CD14-positive monocyte (primary cell): ENCODE results near the gene IDI1. TPM values are rescaled to one million over a fixed set of nuclear protein-coding genes. Genes with fewer than 3 reads are reported as not detected.

Source experiments
- DNase-seq, 3 donors: peaks; one replicate each; pipeline ENCODE4 v3.0.0-alpha.2; 2011 to 2022
- H2AFZ ChIP-seq: 2 replicates; pipeline ENCODE4 v1.6.0; 2012; ENCODE audit warnings: mild to moderate bottlenecking, low read depth, low read length, inconsistent platforms; ENCODE audit not compliant: insufficient read depth, poor library complexity, severe bottlenecking
- H3K27ac ChIP-seq, 2 donors: 1 replicate in 1 of 2; 2 replicates in 1 of 2; pipeline ENCODE4 v1.5.1; 2012 to 2013; ENCODE audit warnings: low read length in 2 of 2, control low read depth in 1 of 2, inconsistent platforms in 1 of 2, low read depth in 1 of 2, mild to moderate bottlenecking in 1 of 2
- H3K27me3 ChIP-seq, 2 donors: one replicate each; pipeline versions ENCODE4 v1.6.0 to v1.6.1; 2011 to 2013; ENCODE audit warnings: low read length in 2 of 2; ENCODE audit not compliant: control insufficient read depth in 2 of 2, insufficient read depth in 2 of 2
- H3K36me3 ChIP-seq, 2 donors: replicated peaks in 1 of 2; 1 replicate in 1 of 2; 2 replicates in 1 of 2; pipeline versions ENCODE4 v1.5.1 to v1.6.1; 2012 to 2013; ENCODE audit warnings: low read length in 2 of 2, control low read depth in 1 of 2, inconsistent platforms in 1 of 2, mild to moderate bottlenecking in 1 of 2; ENCODE audit not compliant: insufficient read depth in 2 of 2, control insufficient read depth in 1 of 2
- H3K4me1 ChIP-seq, 2 donors: 1 replicate in 1 of 2; 2 replicates in 1 of 2; pipeline versions ENCODE4 v1.5.1 to v1.6.1; 2012 to 2013; ENCODE audit warnings: low read length in 2 of 2, control low read depth in 1 of 2, inconsistent platforms in 1 of 2, mild to moderate bottlenecking in 1 of 2, moderate library complexity in 1 of 2; ENCODE audit not compliant: insufficient read depth in 2 of 2, control insufficient read depth in 1 of 2
- H3K4me2 ChIP-seq: replicated peaks from 2 replicates; pipeline ENCODE3; 2012; ENCODE audit warnings: low read length, moderate library complexity, mild to moderate bottlenecking; ENCODE audit not compliant: poor library complexity, severe bottlenecking; ENCODE audit errors: extremely low read depth
- H3K4me3 ChIP-seq, 3 experiments: fragments of 200-600 bp in 1 of 3; sonication (generic) in 1 of 3; replicated peaks in 1 of 3; 1 replicate in 2 of 3; 2 replicates in 1 of 3; pipeline ENCODE4 v1.5.1; 2011 to 2013; ENCODE audit warnings: low read length in 3 of 3, mild to moderate bottlenecking in 3 of 3, control low read depth in 2 of 3, low read depth in 2 of 3, inconsistent platforms in 1 of 3, moderate library complexity in 1 of 3
- H3K79me2 ChIP-seq: 2 replicates; pipeline ENCODE4 v1.6.0; 2012; ENCODE audit warnings: mild to moderate bottlenecking, control low read depth, inconsistent platforms, low read length, moderate library complexity; ENCODE audit not compliant: insufficient read depth
- H3K9ac ChIP-seq: 2 replicates; pipeline ENCODE4 v1.6.0; 2017; ENCODE audit warnings: low read length, mild to moderate bottlenecking; ENCODE audit not compliant: insufficient read depth, poor library complexity, severe bottlenecking
- H3K9me3 ChIP-seq, 2 donors: replicated peaks in 1 of 2; 1 replicate in 1 of 2; 2 replicates in 1 of 2; pipeline versions ENCODE4 v1.5.1 to v1.6.1; 2012 to 2013; ENCODE audit warnings: low read length in 2 of 2, control low read depth in 1 of 2; ENCODE audit not compliant: control insufficient read depth in 1 of 2, insufficient read depth in 1 of 2
- H4K20me1 ChIP-seq: 2 replicates; pipeline ENCODE4 v1.6.0; 2012; ENCODE audit warnings: mild to moderate bottlenecking, low read length, control low read depth, moderate library complexity; ENCODE audit not compliant: insufficient read depth
- H3K27ac Mint-ChIP-seq, 7 donors: one replicate each; pipeline ENCODE4 v1.8.0; 2020; ENCODE audit warnings: mild to moderate bottlenecking in 7 of 7, mixed read lengths in 7 of 7, moderate library complexity in 6 of 7, inconsistent platforms in 2 of 7
- H3K27me3 Mint-ChIP-seq, 3 donors: one replicate each; pipeline ENCODE4 v1.8.0; 2021 to 2022; ENCODE audit warnings: low read depth in 3 of 3, mild to moderate bottlenecking in 3 of 3, mixed read lengths in 3 of 3, moderate library complexity in 3 of 3, inconsistent platforms in 1 of 3
- H3K36me3 Mint-ChIP-seq, 2 donors: one replicate each; pipeline ENCODE4 v1.8.0; 2020; ENCODE audit warnings: mixed read lengths in 2 of 2, inconsistent platforms in 1 of 2, mild to moderate bottlenecking in 1 of 2
- H3K4me1 Mint-ChIP-seq: one replicate; pipeline ENCODE4 v1.8.0; 2020; ENCODE audit warnings: mild to moderate bottlenecking, mixed read lengths
- H3K4me3 Mint-ChIP-seq, 2 donors: one replicate each; pipeline ENCODE4 v1.8.0; 2020; ENCODE audit warnings: mild to moderate bottlenecking in 2 of 2, mixed read lengths in 2 of 2, moderate library complexity in 1 of 2
- H3K9me3 Mint-ChIP-seq, 7 donors: one replicate each; pipeline ENCODE4 v1.8.0; 2020 to 2022; ENCODE audit warnings: mixed read lengths in 7 of 7, mild to moderate bottlenecking in 6 of 7, moderate library complexity in 6 of 7, inconsistent platforms in 2 of 7
- WGBS: methylation state at CpG from one replicate; pipeline ENCODE4 v1.1.5; 2013; ENCODE audit warnings: missing lambda C conversion rate; ENCODE audit not compliant: insufficient coverage; 5-methylcytosine and 5-hydroxymethylcytosine counted together
- intact Hi-C, 2 donors: fragments of 100-400 bp; cut with micrococcal nuclease; formaldehyde crosslinking; loops; one replicate each; pipeline versions ENCODE4 v1.15.0 to v1.15.1; 2023
- polyA plus RNA-seq, 3 donors: library from polyadenylated mRNA; depleted of rRNA in 1 of 3; unstranded in 2 of 3; stranded (reverse) in 1 of 3; fragments of 300-500 nt in 2 of 3; fragments of >200 nt in 1 of 3; fragmentation: Illumina TruSeq in 2 of 3; gene quantifications; 1 replicate in 2 of 3; 2 replicates in 1 of 3; pipeline ENCODE4 v1.2.3, GENCODE V29; 2012 to 2021
- TF ChIP-seq, protein P1 (sequence below): fragments of 200-600 bp; IDR thresholded peaks from one replicate; pipeline ENCODE4 v1.8.0; 2022; ENCODE audit warnings: antibody characterized with exemption, mild to moderate bottlenecking

Gene IDI1
- polyA plus RNA-seq, 3 donors, result 35.0 to 139 (median 46.9) TPM

DNA sequence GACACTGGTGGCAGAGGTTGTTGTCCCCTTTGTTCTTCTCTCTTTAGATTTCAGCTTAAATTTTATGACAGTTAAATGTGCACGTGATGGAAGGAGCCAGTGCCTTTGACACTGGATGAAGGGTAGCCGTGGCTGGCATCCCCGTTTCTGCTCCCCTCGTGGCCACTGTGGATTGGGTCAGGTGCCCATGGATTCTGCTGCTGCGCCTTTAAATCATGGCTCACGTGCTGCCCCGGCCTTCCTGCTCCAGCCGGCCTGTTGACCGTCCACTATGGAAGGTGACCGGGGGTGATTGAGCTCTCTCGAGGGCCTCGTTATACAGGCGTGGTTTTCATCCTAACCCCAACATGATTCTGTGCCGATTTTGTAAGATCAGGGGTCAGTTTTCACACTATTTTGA is 41.8 kb upstream of the IDI1 start:
- Histone ChIP-seq H3K4me1 (no peaks in the 10 kb centered on the region), H3K36me3 (peaks cover 95 to 99% of the 10 kb centered on the region in 2 donors), H3K4me3 (no peak overlapping the region), H3K27me3 (no peaks in the 10 kb centered on the region), H3K27ac (no peak overlapping the region), H2AFZ (no peak overlapping the region), H3K4me2 (no peak overlapping the region), H3K9me3 (no peaks in the 10 kb centered on the region), H4K20me1 (peaks cover 87% of the 10 kb centered on the region), H3K79me2 (peaks cover 20% of the 10 kb centered on the region), H3K9ac (no peak overlapping the region)
- peak overlapping the region in 2 of 7 donors; percentile 10 to 20 for H3K27ac Mint-ChIP-seq
- DNase-seq, result no peak
- 98% methylated on average over 6 of the region's 14 CpGs for WGBS
- TF ChIP-seq, protein P1, sequence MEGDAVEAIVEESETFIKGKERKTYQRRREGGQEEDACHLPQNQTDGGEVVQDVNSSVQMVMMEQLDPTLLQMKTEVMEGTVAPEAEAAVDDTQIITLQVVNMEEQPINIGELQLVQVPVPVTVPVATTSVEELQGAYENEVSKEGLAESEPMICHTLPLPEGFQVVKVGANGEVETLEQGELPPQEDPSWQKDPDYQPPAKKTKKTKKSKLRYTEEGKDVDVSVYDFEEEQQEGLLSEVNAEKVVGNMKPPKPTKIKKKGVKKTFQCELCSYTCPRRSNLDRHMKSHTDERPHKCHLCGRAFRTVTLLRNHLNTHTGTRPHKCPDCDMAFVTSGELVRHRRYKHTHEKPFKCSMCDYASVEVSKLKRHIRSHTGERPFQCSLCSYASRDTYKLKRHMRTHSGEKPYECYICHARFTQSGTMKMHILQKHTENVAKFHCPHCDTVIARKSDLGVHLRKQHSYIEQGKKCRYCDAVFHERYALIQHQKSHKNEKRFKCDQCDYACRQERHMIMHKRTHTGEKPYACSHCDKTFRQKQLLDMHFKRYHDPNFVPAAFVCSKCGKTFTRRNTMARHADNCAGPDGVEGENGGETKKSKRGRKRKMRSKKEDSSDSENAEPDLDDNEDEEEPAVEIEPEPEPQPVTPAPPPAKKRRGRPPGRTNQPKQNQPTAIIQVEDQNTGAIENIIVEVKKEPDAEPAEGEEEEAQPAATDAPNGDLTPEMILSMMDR, result no peak
- H3K4me1 Mint-ChIP-seq, result no peaks in the 10 kb centered on the region
- no peak overlapping the region for H3K4me3 Mint-ChIP-seq
- peaks cover 62 to 65% of the 10 kb centered on the region in 2 donors for H3K36me3 Mint-ChIP-seq
- intact Hi-C loops, result no loop called here
- no peaks in the 10 kb centered on the region for H3K27me3 Mint-ChIP-seq
- H3K9me3 Mint-ChIP-seq, result peaks cover 0 to 1% (median 0%) of the 10 kb centered on the region in 7 donors

DNA sequence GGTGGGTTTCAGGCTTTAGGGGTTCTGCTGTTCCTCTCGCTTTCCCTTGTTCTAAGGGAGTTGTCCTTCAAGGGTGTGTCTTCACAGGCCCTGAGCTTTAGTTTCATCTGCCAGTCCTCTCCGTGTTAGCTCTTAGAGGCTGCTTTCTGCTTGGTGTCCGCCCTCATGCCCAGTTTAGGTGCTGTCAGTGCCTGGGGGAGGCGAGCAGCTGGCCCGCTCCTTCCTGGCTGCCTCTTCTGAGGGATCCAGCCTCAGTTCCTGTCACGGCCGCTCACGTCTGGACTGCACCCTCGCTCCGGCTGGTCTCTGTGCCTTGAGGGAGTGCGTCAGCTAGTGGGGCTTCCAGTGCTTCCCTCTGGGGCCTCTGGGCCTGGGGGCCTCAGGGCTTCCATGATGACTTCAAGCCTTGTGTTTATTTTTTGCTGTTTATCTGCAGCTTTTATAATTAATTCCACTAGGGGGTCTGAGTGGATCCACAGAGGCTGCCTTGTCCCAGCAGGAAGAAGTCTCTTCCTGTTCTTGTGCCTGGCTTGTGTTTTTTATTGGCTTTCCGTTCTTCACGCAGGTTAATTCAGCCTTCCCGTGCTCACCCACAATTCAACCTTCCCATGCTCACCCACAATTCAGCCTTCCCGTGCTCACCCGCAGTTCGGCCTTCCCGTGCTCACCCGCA is 40.2 kb upstream of the IDI1 start:
- peaks cover 86% of the 10 kb centered on the region for H4K20me1 ChIP-seq
- H2AFZ ChIP-seq, result no peak overlapping the region
- no peaks in the 10 kb centered on the region for H3K27me3 ChIP-seq
- H3K4me3 ChIP-seq, result no peak overlapping the region
- no peaks in the 10 kb centered on the region for H3K27me3 Mint-ChIP-seq
- peaks cover 0 to 1% (median 0%) of the 10 kb centered on the region in 7 donors for H3K9me3 Mint-ChIP-seq
- H3K79me2 ChIP-seq, result peaks cover 20% of the 10 kb centered on the region
- H3K9me3 ChIP-seq, result no peaks in the 10 kb centered on the region
- no peaks in the 10 kb centered on the region for H3K4me1 Mint-ChIP-seq
- TF ChIP-seq, protein P1, result no peak
- intact Hi-C loops, result no loop called here
- H3K4me3 Mint-ChIP-seq, result no peak overlapping the region
- peaks cover 95 to 99% of the 10 kb centered on the region in 2 donors for H3K36me3 ChIP-seq
- 83% methylated on average over 10 of the region's 19 CpGs for WGBS
- no peak overlapping the region for H3K27ac ChIP-seq
- H3K36me3 Mint-ChIP-seq, result peaks cover 74 to 79% of the 10 kb centered on the region in 2 donors
- DNase-seq, result no peak
- no peak overlapping the region for H3K4me2 ChIP-seq
- H3K4me1 ChIP-seq, result no peaks in the 10 kb centered on the region
- peak overlapping the region in 3 of 7 donors; percentile 8 to 68 (median 55) for H3K27ac Mint-ChIP-seq
- H3K9ac ChIP-seq, result no peak overlapping the region
